GM12878 (cell line): Measurements from ENCODE around the gene TPP2.

Experiments
- CHD2 ChIP-seq: IDR thresholded peaks from 2 replicates; pipeline ENCODE4 v1.6.1; 2011; ENCODE audit warnings: low read depth, low read length, improper control_type of control experiment, borderline replicate concordance
- EGR1 ChIP-seq, 2 experiments: IDR thresholded peaks; 1 replicate in 1 of 2; 2 replicates in 1 of 2; pipeline ENCODE4 v1.6.1; 2011 to 2012; ENCODE audit warnings: low read depth in 2 of 2, low read length in 2 of 2, borderline replicate concordance in 1 of 2, mild to moderate bottlenecking in 1 of 2, moderate library complexity in 1 of 2
- JUND ChIP-seq: IDR thresholded peaks from 2 replicates; pipeline ENCODE4 v1.6.1; 2012; ENCODE audit warnings: low read depth, mild to moderate bottlenecking, low read length, improper control_type of control experiment, moderate library complexity
- MAX ChIP-seq: IDR thresholded peaks from 2 replicates; pipeline ENCODE4 v1.6.1; 2012; ENCODE audit warnings: low read depth, low read length, improper control_type of control experiment
- NFIC ChIP-seq: IDR thresholded peaks from 2 replicates; pipeline ENCODE4 v1.6.1; 2012; ENCODE audit warnings: low read depth, mild to moderate bottlenecking, inconsistent platforms, low read length, moderate library complexity
- POLR2AphosphoS5 ChIP-seq: IDR thresholded peaks from 2 replicates; pipeline ENCODE4 v1.6.1; 2011; ENCODE audit warnings: mild to moderate bottlenecking, low read length, inconsistent platforms
- SPI1 ChIP-seq: IDR thresholded peaks from 2 replicates; pipeline ENCODE4 v1.6.1; 2011; ENCODE audit warnings: low read depth, mild to moderate bottlenecking, low read length, moderate library complexity, borderline replicate concordance; ENCODE audit not compliant: insufficient read depth
- SRF ChIP-seq, 2 experiments: IDR thresholded peaks; 2 replicates each; pipeline ENCODE4 v1.6.1; 2011; ENCODE audit warnings: low read depth in 2 of 2, low read length in 2 of 2, mild to moderate bottlenecking in 1 of 2, moderate library complexity in 1 of 2
- TAF1 ChIP-seq: IDR thresholded peaks from 2 replicates; pipeline ENCODE4 v1.6.1; 2011; ENCODE audit warnings: mild to moderate bottlenecking, low read depth, low read length, borderline replicate concordance
- ZNF274 ChIP-seq: IDR thresholded peaks from one replicate; pipeline ENCODE4 v1.8.0; 2011; ENCODE audit not compliant: insufficient read length, insufficient read depth
- TF ChIP-seq, protein P1 (sequence below): IDR thresholded peaks from 2 replicates; pipeline ENCODE4 v1.6.1; 2011; ENCODE audit warnings: mild to moderate bottlenecking, low read depth, low read length, moderate library complexity; ENCODE audit not compliant: insufficient replicate concordance
- TF ChIP-seq, protein P2 (sequence below), 3 experiments: IDR thresholded peaks in 2 of 3; conservative IDR thresholded peaks in 1 of 3; 2 replicates each; pipeline ENCODE4 v1.5.1; 2011; ENCODE audit warnings: low read depth in 3 of 3, low read length in 3 of 3, mild to moderate bottlenecking in 3 of 3, control low read depth in 2 of 3, moderate library complexity in 2 of 3, inconsistent platforms in 1 of 3, mixed read lengths in 1 of 3; ENCODE audit not compliant: control insufficient read depth in 2 of 3, insufficient read depth in 1 of 3; ENCODE audit errors: extremely low read depth in 1 of 3

GRCh38 chr13:102667911-102668310, 71.1 kb downstream of the TPP2 start:
- TF ChIP-seq EGR1 (IDR thresholded peaks at IDR 0.05; ENCODE audit: borderline replicate concordance in 1 of 2, low read depth in 2 of 2, low read length in 2 of 2) (no peak), JUND (no peak), MAX (no peak), ZNF274 (no peak), POLR2AphosphoS5 (no peak), SPI1 (no peak), TAF1 (no peak), NFIC (no peak), CHD2 (no peak), SRF (IDR thresholded peaks at IDR 0.05; ENCODE audit: low read depth in 2 of 2, low read length in 2 of 2) (no peak)
- TF ChIP-seq, protein P1, sequence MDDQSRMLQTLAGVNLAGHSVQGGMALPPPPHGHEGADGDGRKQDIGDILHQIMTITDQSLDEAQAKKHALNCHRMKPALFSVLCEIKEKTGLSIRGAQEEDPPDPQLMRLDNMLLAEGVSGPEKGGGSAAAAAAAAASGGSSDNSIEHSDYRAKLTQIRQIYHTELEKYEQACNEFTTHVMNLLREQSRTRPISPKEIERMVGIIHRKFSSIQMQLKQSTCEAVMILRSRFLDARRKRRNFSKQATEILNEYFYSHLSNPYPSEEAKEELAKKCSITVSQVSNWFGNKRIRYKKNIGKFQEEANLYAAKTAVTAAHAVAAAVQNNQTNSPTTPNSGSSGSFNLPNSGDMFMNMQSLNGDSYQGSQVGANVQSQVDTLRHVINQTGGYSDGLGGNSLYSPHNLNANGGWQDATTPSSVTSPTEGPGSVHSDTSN, result no peak
- TF ChIP-seq, protein P2, sequence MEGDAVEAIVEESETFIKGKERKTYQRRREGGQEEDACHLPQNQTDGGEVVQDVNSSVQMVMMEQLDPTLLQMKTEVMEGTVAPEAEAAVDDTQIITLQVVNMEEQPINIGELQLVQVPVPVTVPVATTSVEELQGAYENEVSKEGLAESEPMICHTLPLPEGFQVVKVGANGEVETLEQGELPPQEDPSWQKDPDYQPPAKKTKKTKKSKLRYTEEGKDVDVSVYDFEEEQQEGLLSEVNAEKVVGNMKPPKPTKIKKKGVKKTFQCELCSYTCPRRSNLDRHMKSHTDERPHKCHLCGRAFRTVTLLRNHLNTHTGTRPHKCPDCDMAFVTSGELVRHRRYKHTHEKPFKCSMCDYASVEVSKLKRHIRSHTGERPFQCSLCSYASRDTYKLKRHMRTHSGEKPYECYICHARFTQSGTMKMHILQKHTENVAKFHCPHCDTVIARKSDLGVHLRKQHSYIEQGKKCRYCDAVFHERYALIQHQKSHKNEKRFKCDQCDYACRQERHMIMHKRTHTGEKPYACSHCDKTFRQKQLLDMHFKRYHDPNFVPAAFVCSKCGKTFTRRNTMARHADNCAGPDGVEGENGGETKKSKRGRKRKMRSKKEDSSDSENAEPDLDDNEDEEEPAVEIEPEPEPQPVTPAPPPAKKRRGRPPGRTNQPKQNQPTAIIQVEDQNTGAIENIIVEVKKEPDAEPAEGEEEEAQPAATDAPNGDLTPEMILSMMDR (IDR thresholded peaks at IDR 0.05 in 2 of 3, conservative IDR thresholded peaks at IDR 0.05 in 1 of 3; ENCODE audit: control insufficient read depth in 2 of 3, extremely low read depth in 1 of 3, insufficient read depth in 1 of 3, low read depth in 3 of 3, low read length in 3 of 3), result no peak
